ENCODE data around the gene MLLT3.

DNA sequence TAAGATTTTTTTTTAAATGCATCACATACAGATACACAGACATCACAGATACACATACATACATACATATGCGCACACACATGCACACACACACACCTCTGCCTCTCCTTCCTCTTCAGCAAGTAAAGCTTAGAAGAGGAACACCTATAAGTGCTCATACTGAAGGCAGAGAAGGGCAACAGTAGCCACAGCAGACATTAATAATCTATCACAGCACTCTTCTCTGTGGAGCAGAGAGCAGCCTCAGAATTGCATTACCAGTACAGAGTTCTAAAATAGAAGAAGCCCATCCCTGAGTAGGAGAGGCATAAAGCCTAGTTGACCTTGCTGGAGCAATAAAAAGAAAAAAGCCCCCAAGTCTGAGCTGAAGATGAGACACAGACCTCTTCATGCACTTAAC, 110.6 kb downstream of the MLLT3 start:
- TF ChIP-seq POLR2AphosphoS5 (IDR thresholded peaks at IDR 0.05; ENCODE audit: low read depth, low read length): no peak
- no peak for TF ChIP-seq TAF1 (IDR thresholded peaks at IDR 0.05; ENCODE audit: borderline replicate concordance, insufficient read depth, low read length)
- no peak for TF ChIP-seq SIN3A (IDR thresholded peaks at IDR 0.05; ENCODE audit: borderline replicate concordance, insufficient read depth, low read length)
- TF ChIP-seq, protein P1, sequence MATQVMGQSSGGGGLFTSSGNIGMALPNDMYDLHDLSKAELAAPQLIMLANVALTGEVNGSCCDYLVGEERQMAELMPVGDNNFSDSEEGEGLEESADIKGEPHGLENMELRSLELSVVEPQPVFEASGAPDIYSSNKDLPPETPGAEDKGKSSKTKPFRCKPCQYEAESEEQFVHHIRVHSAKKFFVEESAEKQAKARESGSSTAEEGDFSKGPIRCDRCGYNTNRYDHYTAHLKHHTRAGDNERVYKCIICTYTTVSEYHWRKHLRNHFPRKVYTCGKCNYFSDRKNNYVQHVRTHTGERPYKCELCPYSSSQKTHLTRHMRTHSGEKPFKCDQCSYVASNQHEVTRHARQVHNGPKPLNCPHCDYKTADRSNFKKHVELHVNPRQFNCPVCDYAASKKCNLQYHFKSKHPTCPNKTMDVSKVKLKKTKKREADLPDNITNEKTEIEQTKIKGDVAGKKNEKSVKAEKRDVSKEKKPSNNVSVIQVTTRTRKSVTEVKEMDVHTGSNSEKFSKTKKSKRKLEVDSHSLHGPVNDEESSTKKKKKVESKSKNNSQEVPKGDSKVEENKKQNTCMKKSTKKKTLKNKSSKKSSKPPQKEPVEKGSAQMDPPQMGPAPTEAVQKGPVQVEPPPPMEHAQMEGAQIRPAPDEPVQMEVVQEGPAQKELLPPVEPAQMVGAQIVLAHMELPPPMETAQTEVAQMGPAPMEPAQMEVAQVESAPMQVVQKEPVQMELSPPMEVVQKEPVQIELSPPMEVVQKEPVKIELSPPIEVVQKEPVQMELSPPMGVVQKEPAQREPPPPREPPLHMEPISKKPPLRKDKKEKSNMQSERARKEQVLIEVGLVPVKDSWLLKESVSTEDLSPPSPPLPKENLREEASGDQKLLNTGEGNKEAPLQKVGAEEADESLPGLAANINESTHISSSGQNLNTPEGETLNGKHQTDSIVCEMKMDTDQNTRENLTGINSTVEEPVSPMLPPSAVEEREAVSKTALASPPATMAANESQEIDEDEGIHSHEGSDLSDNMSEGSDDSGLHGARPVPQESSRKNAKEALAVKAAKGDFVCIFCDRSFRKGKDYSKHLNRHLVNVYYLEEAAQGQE (IDR thresholded peaks at IDR 0.05; ENCODE audit: insufficient read depth in 1 of 2, low read depth in 2 of 2, low read length in 2 of 2): no peak

Measured in PFSK-1 (cell line).